GM19351 (cell line): ENCODE measurements around the gene NT5DC3.

Experiments used
- ATAC-seq: cut with Tn5 transposase; IDR thresholded peaks from one replicate; pipeline ENCODE4 v1.9.1; 2021; ENCODE audit warnings: mild to moderate bottlenecking, moderate library complexity; ENCODE audit not compliant: unreplicated experiment

NT5DC3 gene

GRCh38 chr12:103785243-103786031, 55.6 kb downstream of the NT5DC3 start:
- ATAC-seq = no peak

DNA sequence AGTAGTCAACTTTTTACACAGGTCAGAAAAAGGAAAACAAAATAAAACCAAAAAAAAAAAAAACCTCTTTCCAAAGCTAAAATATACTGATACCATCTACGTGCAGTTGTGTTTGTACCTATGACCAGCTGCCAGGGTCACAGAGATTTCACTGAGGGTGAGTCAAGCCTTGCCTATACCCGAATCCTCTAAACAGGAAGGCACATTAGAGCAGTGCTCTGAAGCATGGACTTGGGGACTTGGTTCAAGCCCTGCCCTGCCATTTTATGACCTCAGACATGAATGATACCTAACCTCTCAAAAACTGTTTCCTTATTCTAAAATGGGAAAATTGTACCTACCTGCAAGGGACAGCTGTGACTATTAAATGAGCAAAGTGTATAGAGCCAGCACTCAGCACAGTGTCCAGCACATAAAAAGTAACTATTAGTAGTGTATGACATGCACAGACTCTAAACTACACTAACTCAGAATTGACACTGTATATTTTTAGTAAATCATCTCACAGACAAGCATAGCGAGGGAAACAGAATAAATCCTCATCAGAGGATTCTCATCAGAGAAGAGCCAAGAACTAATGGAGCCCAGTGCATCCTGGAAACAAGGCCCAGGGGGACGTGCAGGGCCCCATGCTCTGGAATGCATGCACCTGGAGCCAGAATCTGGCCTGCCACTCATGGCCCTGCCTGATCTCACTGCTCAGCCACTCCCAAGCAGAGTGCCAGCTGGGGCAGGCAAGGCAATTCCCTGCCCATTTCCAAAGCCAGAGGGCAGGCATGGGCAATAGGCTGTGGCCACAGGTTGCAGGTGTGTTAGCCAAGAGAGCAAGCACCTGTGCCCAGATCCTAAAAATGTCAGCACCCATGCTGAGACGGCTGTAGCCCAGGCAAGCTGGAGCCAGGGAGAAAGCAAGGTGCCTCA, 57.0 kb downstream of the NT5DC3 start:
- no peak for ATAC-seq

DNA sequence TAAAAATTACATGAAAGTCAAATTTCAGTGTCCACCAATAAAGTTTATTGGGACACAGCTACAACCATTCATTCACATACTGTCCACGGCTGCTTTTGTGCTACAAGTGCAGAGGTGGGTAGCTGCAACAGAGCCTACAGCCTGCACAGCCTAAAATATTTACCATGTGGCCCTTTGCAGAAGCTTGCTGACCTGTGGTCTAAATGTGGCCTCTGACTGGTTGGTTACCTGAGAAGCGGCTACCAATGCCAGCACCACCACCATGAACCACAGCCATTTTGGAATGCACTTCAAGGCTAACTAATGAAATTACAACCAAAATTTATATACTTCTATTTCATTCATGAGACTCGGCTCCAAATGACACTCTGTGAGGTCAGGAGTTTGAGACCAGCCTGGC, 58.6 kb downstream of the NT5DC3 start:
- ATAC-seq = no peak

GRCh38 chr12:103780992-103781391, 60.0 kb downstream of the NT5DC3 start:
- ATAC-seq = no peak

GRCh38 chr12:103780093-103780440, 61.0 kb downstream of the NT5DC3 start:
- no peak for ATAC-seq

- ATAC-seq = no peak
These were observed 61.5 kb downstream of the NT5DC3 start for GRCh38 chr12:103779410-103780092.

DNA sequence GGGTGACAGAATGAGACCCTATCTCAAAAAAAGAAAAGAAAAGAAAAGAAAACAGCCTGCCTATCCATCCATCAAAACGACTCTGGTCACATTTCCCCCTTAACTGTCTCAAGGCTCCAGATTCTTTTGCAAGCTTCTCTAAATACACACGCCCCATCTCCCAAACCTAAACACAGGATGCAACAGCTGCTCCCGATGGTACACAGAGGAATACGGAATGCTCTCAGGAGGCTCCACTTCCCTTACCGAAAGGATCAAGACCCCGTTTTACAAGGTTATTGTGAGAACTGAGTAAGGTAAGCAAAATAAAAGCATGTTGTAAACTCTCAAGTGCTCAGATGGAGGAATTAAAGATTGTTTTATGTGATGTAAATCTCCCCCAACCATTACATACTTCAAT, 62.3 kb downstream of the NT5DC3 start:
- ATAC-seq = no peak

GRCh38 chr12:103774977-103775560, 66.0 kb downstream of the NT5DC3 start:
- ATAC-seq = no peak

GRCh38 chr12:103773109-103773910, 67.7 kb downstream of the NT5DC3 start:
- no peak for ATAC-seq

DNA sequence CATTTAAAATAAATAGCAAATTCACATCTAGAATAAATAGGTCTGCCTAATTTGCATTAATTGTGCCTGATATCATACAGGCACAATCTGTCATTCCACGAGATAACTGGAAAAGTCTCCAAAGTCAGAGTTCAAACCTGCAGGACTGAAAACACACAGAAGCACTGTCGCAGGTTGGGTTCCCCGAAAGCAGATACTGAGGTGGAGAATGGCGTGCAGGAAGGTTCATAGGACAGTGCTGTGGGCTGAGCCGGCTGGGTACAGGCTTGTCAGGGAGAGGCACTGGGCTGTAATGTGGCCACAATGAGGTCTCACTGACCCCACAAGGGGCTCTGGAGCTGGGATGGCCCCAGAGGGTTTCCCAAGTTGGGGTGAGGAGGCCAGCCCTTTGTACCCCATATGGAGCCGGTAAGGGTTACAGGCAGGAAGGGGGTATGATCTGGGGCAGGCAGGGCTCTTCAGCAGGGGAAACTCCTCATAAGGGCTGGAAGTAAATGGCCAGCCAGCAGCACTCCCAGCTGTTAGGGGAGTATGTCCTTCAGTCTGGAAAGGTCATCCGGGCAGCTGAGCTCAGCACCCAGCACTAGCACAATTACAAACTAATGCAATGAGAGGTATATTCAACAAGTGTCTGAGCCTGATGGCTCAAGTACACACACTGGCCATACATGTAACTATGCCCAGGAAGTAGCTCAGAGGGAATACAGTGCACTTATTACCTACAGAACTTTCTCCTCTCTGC, 68.5 kb downstream of the NT5DC3 start:
- no peak for ATAC-seq

GRCh38 chr12:103771466-103771865, 69.6 kb downstream of the NT5DC3 start:
- no peak for ATAC-seq

DNA sequence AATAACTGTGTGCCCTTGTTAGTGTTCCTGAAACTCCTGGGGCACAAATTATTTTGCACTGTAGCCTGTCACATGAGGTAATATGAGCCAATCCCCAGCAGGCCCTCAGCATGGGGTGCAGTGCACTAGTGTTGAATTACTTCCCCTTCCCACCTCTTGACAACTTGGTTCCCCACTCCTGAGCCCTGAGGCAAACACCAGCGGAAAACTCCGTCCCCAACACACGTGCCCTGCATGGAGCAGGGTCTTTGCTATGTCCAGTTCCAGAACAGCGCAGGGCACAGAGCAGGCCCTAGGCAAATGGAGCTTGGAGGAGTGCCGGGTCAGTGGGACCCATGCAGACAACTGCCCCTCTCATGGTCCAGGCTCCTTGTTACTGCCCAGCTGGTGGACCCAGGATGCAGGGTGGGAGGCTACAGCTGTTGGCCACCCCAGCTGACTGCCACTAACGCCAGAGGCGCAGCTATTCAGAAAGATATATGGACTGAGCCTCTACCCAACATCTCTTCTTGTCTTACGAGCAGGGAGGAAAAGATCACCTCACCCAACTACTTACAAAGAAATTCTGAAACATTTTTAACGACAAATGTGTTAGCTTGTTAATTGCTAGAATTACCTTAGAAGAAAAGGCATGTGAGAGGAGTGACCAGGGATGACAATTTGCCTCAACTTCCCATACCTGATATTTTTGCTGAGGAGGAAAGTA, 71.6 kb downstream of the NT5DC3 start:
- no peak for ATAC-seq

DNA sequence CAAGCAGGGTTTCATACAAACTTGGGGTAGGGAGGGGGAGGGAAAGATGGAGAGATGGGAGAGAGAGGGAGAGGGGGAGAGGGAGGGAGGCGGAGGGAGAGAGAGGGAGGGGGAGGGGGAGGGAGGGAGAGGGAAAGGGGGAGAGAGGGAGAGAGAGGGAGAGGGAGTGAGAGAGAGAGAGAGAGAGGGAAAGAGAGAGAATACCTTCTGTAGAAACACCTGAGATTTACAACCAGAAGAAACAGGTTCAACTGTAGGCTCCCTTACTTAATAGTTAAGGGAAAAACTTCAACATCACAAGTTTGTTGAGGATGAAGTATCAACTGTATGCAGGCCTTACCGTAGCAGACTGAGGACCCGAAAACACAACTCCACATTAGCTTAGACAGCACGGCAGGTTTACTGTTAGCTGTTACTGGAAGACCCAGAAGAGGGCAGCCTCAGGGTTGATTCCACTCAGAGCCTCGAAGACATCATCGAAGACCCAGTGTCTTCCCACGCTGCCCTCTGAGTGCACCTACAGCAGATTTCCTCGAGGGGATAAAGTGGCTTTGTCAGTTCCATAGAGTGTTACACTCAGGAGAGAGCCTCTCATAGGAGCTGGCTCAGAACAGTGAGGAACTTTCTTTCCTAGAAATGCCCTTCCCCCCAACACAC, 72.4 kb downstream of the NT5DC3 start:
- no peak for ATAC-seq

- no peak for ATAC-seq
These were observed 75.0 kb downstream of the NT5DC3 start for GRCh38 chr12:103766028-103766427.

DNA sequence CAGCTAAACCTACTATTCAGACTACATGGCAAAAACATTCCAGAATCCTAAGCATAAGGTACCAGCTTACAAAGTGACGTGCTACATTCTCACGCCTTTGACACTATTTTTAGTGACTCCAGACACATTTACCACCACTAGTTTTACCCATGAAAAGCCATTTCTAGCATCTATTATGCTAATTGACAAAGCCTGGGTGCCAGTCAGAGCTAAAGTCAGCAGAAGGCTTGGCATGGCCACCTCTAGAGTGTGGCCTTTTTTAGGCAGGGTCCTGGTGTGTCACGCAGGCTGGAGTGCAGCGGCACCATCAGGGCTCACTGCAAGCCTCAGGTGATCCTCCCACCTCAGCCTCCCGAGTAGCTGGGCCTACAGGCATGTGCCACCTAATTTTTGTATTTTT, 75.7 kb downstream of the NT5DC3 start:
- ATAC-seq = no peak

DNA sequence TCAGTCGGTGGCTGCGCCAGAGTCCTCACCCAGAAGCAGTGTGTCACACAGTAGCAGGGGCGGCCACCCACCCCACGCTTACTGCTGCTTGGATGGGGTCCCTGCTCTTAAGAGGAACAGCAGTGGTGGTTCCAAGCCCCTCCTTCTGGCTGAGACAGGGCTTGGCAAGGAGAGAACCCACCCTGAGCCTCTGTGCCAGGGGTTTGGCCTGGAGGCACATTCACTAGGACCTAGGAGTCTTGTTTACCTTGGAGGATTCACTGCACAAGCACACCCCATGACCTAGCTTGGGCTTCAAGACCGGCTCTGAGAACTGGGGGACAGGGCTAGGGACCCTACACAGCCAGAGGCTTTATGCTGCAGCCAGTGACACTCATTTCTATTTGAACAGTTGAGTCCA, 78.6 kb downstream of the NT5DC3 start:
- no peak for ATAC-seq

- no peak for ATAC-seq
These were observed 82.5 kb downstream of the NT5DC3 start for GRCh38 chr12:103758310-103759089.

GRCh38 chr12:103757248-103757647, 83.8 kb downstream of the NT5DC3 start:
- no peak for ATAC-seq
